Activated CD8-positive, alpha-beta memory T cell treated with anti-CD3 and anti-CD28 coated beads, Interleukin-2, amount 50 U/mL, for 24 hours (primary cell): ENCODE measurements around the gene CSNK1G1.
"Not testable (repeated sequence)": the region's sequence is repeated elsewhere in the genome, so short reads cannot be mapped to it uniquely, and the experiment has no call there.

ENCODE experiments used
- DNase-seq: peaks from one replicate; pipeline ENCODE4 v3.0.0-alpha.2; 2020; ENCODE audit errors: extremely low read depth

The CSNK1G1 gene

DNA sequence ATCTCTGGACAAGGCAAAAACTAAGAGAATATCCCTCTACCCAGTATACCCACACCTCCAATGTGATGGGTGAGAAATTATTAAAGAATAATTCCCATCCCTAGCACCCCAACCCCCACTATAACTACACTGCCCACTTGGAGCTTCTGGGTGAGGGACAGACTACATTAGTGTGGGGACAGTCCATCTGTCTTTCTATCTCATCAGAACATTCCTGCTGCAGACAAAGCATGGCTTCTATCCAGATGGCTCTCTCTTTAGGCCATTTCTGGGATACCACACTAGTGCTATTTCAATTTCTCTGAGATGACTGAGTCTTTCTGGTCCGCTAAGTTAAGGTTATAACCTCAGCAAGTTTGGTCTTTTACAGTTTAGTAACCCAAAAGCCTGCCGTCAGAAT, 6.6 kb downstream of the CSNK1G1 start:
- DNase-seq: no peak

DNA sequence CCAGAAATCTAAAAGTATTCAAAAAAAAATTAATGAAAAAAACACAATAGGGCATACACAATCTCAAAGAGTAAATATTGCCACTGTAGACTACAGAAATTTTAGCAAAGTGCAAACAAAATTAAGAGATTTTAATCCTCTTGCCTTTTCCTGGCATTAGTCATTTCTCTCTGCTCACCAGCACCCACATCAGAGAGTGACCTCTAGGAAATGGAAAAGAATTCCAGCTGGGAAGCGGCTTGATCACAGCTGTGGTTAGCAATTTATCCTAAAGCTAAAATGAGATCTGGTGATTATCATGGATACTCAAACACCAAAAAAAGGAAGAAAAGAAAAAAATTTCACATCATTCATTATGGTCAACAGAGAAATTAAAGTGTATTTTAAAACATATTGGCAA, 7.5 kb downstream of the CSNK1G1 start:
- no peak for DNase-seq

DNA sequence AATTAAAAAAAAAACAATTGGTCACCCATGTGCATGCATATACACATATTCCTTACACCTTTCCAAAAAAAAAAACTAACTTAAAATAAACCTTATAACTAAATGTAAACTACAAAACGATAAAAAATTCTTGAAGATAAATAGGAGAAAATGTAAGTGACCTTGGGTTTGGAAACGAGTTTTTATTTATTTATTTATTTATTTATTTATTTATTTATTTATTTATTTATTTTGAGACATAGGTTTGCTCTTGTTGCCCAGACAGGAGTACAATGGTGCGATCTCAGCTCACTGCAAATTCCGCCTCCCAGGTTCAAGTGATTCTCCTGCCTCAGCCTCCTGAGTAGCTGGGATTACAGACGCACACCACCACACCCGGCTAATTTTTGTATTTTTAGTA, 9.7 kb downstream of the CSNK1G1 start:
- not testable (repeated sequence) for DNase-seq

DNA sequence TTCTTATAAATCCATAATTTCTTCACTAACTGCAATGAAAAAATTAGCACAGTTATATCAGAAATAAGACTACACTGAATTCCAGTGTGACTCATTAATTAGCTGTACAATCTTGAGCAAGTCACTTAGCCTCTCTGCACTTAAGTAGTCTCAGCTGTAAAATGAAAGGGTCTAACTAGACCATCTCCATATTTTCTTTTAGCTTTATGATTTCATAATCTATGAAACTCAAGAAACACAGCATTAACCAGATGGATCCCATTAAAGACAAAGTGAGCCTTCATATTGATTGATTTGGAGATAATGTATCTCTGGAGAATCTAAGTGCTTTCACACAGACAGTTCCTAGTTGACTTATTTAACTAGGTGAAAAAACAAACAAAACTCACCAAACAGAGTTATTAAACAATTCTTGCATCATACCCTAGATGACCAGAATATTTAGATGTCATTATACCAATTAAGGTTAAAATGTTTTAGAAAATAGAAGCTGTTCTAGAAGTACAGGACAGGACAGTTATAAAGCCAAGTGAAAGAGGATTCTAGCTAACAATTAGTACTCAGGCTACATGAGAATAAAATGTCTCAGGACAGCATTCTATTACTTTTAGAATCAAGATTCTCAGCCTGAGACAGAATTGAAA, 11.2 kb downstream of the CSNK1G1 start:
- DNase-seq: no peak

GRCh38 chr15:64343841-64344240, 12.1 kb downstream of the CSNK1G1 start:
- no peak for DNase-seq

DNA sequence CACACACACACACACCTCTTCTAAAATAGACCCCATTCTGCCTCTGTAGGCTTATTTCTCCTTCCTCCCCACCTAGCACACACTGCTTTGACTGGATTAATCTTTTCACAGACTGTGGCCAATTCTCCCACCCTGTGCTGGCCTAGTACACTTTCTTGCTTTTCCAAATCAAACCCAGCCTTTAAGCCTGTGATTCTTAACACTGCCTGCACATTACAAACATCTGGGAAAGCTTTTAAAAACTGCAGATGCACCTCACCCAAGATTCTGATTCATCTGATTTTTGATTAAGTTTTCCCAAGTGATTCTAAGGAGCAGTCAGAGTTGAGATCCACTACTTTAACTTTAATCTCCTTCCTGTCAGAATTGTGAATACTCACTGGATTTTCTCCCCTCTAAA, 12.8 kb downstream of the CSNK1G1 start:
- no peak for DNase-seq

DNA sequence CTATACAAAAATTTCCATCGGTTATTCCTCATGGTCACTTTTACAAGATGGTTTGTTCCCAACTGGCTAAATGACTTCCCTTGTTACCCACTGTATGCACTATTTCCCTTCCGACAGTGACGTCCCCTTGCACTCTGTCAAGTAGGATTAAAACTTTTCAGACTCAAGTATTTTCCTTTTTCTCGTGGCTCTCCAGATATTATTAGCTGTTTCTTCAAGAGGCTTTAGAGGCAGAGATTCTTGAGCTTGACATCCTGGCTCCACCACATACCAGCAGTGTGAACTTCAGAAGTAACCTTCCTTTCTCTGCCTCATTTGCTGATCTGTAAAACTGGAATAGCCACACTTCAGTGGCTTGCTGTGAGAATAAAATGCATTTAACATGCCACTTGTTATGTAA, 14.0 kb downstream of the CSNK1G1 start:
- no peak for DNase-seq

- no peak for DNase-seq
These were observed 15.6 kb downstream of the CSNK1G1 start for GRCh38 chr15:64340355-64340754.

DNA sequence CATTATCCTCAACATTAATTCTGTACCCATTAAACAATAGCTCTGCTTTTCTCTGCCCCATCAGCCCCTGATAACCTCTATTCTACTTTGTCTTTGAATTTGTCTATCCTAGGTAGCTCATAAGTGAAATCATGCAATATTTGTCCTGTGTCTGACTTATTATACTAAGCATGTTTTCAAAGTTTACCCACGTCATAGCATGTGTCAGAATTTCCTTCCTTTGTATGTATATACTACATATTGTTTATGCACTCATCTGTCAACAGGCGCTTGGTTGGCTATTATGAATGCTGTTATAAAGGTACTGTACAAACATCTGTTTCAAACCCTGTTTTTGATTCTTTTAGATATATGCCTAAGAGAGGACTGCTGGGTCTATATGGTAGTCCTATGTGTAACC, 18.2 kb downstream of the CSNK1G1 start:
- no peak for DNase-seq

DNA sequence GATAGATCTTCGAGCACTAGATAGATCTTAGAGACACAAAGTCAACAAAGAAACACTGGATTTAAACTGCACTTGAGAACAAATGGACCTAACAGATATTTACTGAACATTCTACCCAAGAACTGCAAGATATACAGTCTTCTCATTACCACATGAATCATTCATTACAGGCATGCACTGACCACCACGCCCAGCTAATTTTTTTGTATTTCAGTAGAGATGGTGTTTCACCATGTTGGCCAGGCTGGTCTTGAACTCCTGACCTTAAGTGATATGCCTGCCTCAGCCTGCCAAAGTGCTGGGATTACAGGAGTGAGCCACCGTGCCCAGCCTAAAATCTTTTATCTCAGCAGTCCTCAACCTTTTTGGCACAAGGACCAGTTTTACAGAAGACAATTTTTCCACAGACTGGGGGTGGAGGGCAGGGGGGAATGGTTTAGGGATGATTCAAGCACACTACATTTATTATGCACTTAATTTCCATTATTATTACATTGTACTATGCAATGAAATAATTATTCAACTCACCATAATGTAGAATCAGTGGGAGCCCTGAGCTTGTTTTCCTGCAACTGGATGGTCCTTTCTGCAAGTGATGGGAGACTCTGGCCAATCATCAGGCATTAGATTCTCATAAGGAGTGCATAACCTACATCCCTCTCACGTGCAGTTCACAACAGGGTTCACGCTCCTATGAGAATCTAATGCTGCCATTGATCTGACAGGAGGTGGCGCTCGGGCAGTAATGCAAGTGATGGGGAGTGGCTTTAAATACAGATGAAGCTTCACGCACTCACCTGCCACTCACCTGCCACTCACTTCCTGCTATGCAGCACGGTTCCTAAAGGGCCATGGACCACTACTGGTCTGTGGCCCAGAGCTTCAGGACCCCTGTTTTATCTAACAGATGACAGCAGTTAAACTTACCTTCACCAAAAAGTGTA, 21.7 kb downstream of the CSNK1G1 start:
- no peak for DNase-seq

DNA sequence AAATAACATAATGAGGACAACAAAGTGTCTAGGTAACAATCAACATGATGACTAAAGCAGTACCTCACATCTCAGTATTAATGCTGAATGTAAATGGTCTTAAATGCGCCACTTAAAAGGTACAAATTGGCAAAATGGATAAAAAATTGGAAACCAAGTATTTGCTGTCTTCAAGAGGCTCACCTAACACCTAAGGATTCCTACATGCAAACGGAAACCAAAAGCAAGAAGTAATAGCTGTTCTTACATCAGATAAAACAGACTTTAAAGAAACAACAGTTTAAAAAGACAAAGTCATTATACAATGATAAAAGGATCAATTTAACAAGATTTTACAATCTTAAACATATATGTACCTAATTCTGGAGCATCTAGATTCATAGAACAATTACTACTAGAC, 22.5 kb downstream of the CSNK1G1 start:
- no peak for DNase-seq

DNA sequence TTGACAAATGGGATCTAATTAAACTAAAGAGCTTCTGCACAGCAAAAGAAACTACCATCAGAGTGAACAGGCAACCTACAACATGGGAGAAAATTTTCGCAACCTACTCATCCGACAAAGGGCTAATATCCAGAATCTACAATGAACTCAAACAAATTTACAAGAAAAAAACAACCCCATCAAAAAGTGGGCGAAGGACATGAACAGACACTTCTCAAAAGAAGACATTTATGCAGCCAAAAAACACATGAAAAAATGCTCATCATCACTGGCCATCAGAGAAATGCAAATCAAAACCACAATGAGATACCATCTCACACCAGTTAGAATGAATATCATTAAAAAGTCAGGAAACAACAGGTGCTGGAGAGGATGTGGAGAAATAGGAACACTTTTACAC, 24.3 kb downstream of the CSNK1G1 start:
- not testable (repeated sequence) for DNase-seq

- not testable (repeated sequence) for DNase-seq
These were observed 29.0 kb downstream of the CSNK1G1 start for GRCh38 chr15:64326975-64327374.

- DNase-seq: not testable (repeated sequence)
These were observed 29.5 kb downstream of the CSNK1G1 start for GRCh38 chr15:64326458-64326857.

DNA sequence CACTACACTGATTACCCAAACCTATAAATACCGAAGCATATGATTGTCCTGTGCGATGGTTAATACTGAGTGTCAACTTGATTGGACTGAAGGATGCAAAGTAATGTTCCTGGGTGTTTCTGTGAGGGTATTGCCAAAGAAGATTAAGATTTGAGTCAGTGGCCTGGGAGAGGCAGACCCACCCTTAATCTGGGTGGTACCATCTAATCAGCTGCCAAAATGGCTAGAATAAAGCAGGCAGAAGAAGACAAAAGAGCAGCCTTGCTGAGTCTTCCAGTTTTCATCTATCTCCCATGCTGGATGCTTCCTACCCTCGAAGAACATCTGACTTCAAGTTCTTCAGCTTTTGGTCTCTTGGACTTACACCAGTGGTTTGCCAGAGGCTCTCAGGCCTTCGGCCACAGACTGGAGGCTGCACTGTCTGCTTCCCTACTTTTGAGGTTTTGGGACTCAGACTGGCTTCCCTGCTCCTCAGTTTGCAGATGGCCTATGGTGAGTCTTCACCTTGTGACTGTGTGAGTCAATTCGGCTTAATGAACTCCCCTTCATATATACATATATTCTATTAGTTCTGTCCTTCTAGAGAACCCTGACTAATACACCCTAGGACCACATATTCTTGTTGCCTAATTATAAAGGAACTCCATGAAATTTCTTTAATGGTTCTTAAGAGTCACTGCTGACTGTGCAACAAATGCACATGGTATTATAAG, 31.7 kb downstream of the CSNK1G1 start:
- DNase-seq: no peak

DNA sequence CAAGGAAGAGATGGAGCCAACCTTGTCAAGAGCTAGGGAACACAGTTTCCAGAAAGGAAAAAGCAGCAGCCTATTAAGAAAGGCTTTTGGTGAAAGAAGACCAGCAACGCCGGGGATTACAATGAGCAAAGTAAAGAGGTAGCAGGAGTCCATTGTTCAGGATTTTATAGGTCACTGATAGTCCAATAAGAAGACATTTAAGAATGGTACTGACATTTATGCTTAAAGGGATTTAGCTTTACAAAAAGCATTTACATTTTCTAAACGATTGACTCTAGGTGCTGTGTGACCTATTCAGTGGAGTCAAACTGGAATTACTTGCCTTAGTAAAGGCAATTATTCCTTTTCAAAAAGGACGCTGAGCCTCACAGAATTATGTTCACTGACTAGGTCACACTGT, 40.8 kb downstream of the CSNK1G1 start:
- no peak for DNase-seq

GRCh38 chr15:64314456-64314855, 41.5 kb downstream of the CSNK1G1 start:
- no peak for DNase-seq

- DNase-seq: no peak
These were observed 44.4 kb downstream of the CSNK1G1 start for GRCh38 chr15:64311566-64311965.

DNA sequence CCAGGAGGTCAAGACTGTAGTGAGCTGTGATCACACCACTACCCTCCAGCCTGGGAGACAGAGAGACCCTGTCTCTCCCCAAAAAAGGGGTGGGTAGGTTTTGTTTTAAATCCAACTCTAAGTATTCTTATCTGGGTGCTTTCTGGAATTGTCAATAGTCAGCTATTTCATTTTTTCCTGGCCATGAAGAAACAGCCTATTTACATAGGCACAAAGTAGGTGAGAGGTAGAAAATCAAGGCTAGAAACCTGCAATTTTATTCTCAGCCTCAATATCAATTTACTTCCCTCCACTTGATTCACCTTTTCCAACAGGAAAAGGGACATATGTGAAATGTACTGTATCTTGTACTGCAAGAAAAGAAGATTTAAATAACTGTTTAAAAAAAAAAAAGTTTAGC, 45.9 kb downstream of the CSNK1G1 start:
- no peak for DNase-seq

GRCh38 chr15:64305261-64305660, 50.7 kb downstream of the CSNK1G1 start:
- DNase-seq: no peak

DNA sequence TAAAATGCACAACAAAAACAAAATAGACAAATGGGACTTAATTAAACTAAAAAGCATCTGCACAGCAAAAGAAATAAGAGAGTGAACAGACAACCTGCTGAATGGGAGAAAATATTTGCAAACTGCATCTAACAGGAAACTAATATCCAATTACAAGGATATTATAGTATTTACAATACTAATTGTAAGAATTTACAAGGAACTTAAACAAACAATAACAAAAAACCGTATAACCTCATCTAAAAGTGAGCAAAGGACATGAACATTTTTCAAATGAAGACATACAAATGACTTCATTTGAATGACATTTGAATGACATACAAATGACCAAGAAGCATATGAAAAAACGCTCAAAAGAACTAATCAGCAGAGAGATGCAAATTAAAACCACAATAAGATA, 66.4 kb downstream of the CSNK1G1 start:
- DNase-seq: no peak

- no peak for DNase-seq
These were observed 67.0 kb downstream of the CSNK1G1 start for GRCh38 chr15:64288999-64289398.

- no peak for DNase-seq
These were observed 67.4 kb downstream of the CSNK1G1 start for GRCh38 chr15:64288577-64288976.
